ENCODE data around the gene GRIK4. TPM values are rescaled to one million over a fixed set of nuclear protein-coding genes. Genes with fewer than 3 reads are reported as not detected.

The GRIK4 gene
- total and polyA plus RNA-seq, 7 donors = 0.04 to 0.11 (median 0.04) TPM; not detected in 4

- TF ChIP-seq CTCF (IDR thresholded peaks at IDR 0.05) = no peak
- DNase-seq = no peak
- no peaks in the 10 kb centered on the region for H3K4me1 ChIP-seq
- H3K27ac ChIP-seq = no peak overlapping the region
- 82 to 84% (median 82%) methylated on average over 7 of the region's 7 CpGs for WGBS, 3 donors
- no peak overlapping the region for H3K4me3 ChIP-seq
- H3K36me3 ChIP-seq (ENCODE audit: insufficient read depth in 1 of 2, low read depth in 1 of 2) = no peaks in the 10 kb centered on the region
- intact Hi-C loops (cut with DNase I) = no loop called here
- H3K9me3 ChIP-seq = no peaks in the 10 kb centered on the region
- H3K27me3 ChIP-seq (ENCODE audit: insufficient read depth in 3 of 3, low read length in 2 of 3) = peaks cover 0 to 34% (median 0%) of the 10 kb centered on the region in 3 donors
- ATAC-seq = no peak
Observed at GRCh38 chr11:120792306-120792705, 280.8 kb downstream of the GRIK4 start.

GRCh38 chr11:120793150-120793549 lies 281.6 kb downstream of the GRIK4 start:
- no peak overlapping the region for H3K27ac ChIP-seq
- no peaks in the 10 kb centered on the region for H3K4me1 ChIP-seq
- WGBS, 3 donors = 73 to 83% (median 81%) methylated on average over 5 of the region's 5 CpGs
- ATAC-seq (no peak), DNase-seq (no peak)
- no peak for TF ChIP-seq CTCF (IDR thresholded peaks at IDR 0.05)
- no peaks in the 10 kb centered on the region for H3K9me3 ChIP-seq
- H3K27me3 ChIP-seq (ENCODE audit: insufficient read depth in 3 of 3, low read length in 2 of 3) = peaks cover 0 to 34% (median 0%) of the 10 kb centered on the region in 3 donors
- intact Hi-C loops (cut with DNase I) = no loop called here
- no peaks in the 10 kb centered on the region for H3K36me3 ChIP-seq (ENCODE audit: insufficient read depth in 1 of 2, low read depth in 1 of 2)
- no peak overlapping the region for H3K4me3 ChIP-seq

GRCh38 chr11:120793806-120794479 lies 282.4 kb downstream of the GRIK4 start:
- Histone ChIP-seq H3K27me3 (ENCODE audit: insufficient read depth in 3 of 3, low read length in 2 of 3) (peaks cover 0 to 32% (median 0%) of the 10 kb centered on the region in 3 donors), H3K4me1 (no peaks in the 10 kb centered on the region), H3K27ac (no peak overlapping the region), H3K4me3 (no peak overlapping the region), H3K9me3 (no peaks in the 10 kb centered on the region), H3K36me3 (ENCODE audit: insufficient read depth in 1 of 2, low read depth in 1 of 2) (no peaks in the 10 kb centered on the region)
- DNase-seq = no peak
- no peak for ATAC-seq
- TF ChIP-seq CTCF (IDR thresholded peaks at IDR 0.05) = no peak
- intact Hi-C loops (cut with DNase I) = no loop called here
- 89 to 91% (median 90%) methylated on average over 14 of the region's 14 CpGs for WGBS, 3 donors

- Histone ChIP-seq H3K27me3 (ENCODE audit: insufficient read depth in 3 of 3, low read length in 2 of 3) (peaks cover 0 to 24% (median 0%) of the 10 kb centered on the region in 3 donors), H3K4me3 (no peak overlapping the region), H3K36me3 (ENCODE audit: insufficient read depth in 1 of 2, low read depth in 1 of 2) (no peaks in the 10 kb centered on the region), H3K9me3 (no peaks in the 10 kb centered on the region), H3K27ac (no peak overlapping the region), H3K4me1 (no peaks in the 10 kb centered on the region)
- ATAC-seq (no peak), DNase-seq (no peak)
- TF ChIP-seq CTCF (IDR thresholded peaks at IDR 0.05) = no peak
- intact Hi-C loops (cut with DNase I) = no loop called here
- 75 to 84% (median 79%) methylated on average over 9 of the region's 9 CpGs for WGBS, 3 donors
Observed at GRCh38 chr11:120794748-120795147, 283.2 kb downstream of the GRIK4 start.

GRCh38 chr11:120795185-120795584 lies 283.6 kb downstream of the GRIK4 start:
- ATAC-seq (no peak), DNase-seq (no peak)
- peaks cover 0 to 20% (median 0%) of the 10 kb centered on the region in 3 donors for H3K27me3 ChIP-seq (ENCODE audit: insufficient read depth in 3 of 3, low read length in 2 of 3)
- no peak overlapping the region for H3K4me3 ChIP-seq
- intact Hi-C loops (cut with DNase I) = no loop called here
- H3K9me3 ChIP-seq = no peaks in the 10 kb centered on the region
- no peak for TF ChIP-seq CTCF (IDR thresholded peaks at IDR 0.05)
- no peaks in the 10 kb centered on the region for H3K36me3 ChIP-seq (ENCODE audit: insufficient read depth in 1 of 2, low read depth in 1 of 2)
- WGBS, 3 donors = 79 to 81% (median 79%) methylated on average over 11 of the region's 11 CpGs
- H3K4me1 ChIP-seq = no peaks in the 10 kb centered on the region
- no peak overlapping the region for H3K27ac ChIP-seq
